Left colon (tissue), 2 donors: Measurements from ENCODE around the gene SFMBT2. TPM values are rescaled to one million over a fixed set of nuclear protein-coding genes. Genes with fewer than 3 reads are reported as not detected.
"Not testable (repeated sequence)": the region's sequence is repeated elsewhere in the genome, so short reads cannot be mapped to it uniquely, and the experiment has no call there.

ENCODE experiments used
- ATAC-seq: fragments of 200-7000 bp; cut with Tn5 transposase; one replicate; pipeline ENCODE4 v1.9.1; 2020; ENCODE audit warnings: mild to moderate bottlenecking, moderate library complexity
- DNase-seq, 2 donors: peaks; one replicate each; pipeline ENCODE4 v3.0.0-alpha.2; 2020
- intact Hi-C, 2 donors: fragments of 100-400 bp; cut with DNase I in 1 of 2; cut with micrococcal nuclease in 1 of 2; formaldehyde crosslinking; loops; one replicate each; pipeline versions ENCODE4 v1.11.2 to v1.14.0; 2022; cut with DNase I, micrococcal nuclease
- total RNA-seq, 2 donors: library from RNA; stranded (reverse); fragmentation: NEBNext Ultra II Directional; extraction: Animal tissue kit (Norgen Biotek cat#: 25700); gene quantifications; one replicate each; pipeline ENCODE4 v1.2.1, GENCODE V29; 2021
- donor health status: DM: no; HTN: no; CAD: no.
- donor health status: DM: yes; HTN: yes; CAD: no.

Gene SFMBT2
- total RNA-seq, 2 donors from 2014 or later, result 3.4 to 7.5 TPM

DNA sequence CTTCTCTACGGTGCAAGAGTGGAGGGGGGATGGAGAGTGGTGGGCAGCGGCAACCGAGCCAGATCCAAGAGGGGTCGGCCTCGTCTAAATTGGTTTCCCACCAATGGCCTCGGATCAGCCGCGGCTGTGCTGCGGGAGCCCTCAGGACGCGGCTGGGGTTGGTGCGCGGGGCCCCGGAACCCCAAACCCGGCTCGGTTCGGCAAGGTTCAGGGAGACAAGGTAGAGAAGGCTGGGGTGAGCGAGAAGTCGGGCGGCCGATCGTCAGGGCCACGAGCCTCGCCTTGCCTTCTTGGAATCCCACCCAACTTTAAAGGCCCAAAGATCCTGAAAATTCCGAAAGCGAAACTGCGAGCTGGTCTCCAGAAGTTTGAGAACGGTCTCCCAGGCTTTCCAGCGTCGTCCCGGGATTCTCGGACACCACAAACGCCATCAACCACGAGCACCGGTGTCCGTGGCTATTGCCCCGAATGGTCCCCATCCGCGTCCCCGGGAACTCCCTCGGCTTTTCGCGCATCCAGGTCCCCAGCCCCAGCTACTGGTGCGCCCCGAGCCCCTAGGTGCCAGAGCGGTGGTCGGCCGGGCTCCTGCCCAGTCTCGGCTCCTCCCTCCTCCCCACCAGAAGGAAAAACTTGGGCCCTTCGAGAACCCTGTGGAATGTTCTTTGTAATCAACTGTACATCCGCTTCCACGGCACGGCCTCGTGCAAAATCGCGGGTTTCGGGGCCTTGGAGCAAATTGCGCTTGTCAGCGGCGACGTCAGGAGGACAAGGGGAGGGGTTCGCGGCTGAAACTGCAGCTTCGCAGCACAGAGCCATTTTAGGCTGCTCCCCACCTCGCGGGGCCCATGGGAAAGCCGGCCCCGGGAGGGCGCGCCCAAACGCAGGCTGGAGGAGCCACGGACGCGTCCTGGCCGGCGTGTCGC lies 3.2 kb downstream of the SFMBT2 start:
- intact Hi-C loops, result loop anchor here in 1 of 2 donors (5.0 kb wide), 1 partner anchor 145 kb away; no protein-coding TSS in a partner anchor
- DNase-seq (peak; percentile 44), ATAC-seq (no peak)

DNA sequence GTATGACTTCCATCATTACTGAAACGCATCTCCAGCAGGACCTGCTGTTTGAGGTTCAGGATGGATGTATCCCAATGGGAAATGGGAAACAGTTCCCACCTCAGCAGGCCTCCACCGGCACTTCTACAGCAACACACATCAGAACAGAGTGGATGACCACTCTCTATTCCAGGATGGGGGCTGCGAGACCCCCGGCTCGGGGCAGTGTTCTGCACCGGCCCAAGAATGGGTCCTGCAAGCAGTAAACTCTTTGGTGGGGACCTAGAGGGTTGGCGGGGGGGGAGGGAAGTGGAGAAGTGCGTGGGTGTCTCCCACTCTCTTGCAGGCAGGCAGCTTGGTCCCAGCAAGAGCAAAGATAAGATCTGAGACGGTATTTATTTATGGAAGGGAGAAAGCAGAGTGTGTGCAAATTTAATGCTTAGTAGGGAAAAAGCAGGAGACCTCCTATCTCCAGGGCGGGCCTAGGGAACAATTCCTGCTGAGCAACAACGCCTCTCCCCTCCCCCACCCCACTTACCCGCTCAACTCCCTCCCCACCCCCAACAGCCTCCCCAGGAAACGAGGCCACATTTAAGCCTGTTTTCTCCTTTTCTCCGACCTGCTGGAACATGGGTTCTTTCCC lies 4.0 kb downstream of the SFMBT2 start:
- intact Hi-C loops, result loop anchor here in 1 of 2 donors (5.0 kb wide), 1 partner anchor 145 kb away; no protein-coding TSS in a partner anchor
- DNase-seq (peak in 1 of 2 donors; percentile 14), ATAC-seq (no peak)

DNA sequence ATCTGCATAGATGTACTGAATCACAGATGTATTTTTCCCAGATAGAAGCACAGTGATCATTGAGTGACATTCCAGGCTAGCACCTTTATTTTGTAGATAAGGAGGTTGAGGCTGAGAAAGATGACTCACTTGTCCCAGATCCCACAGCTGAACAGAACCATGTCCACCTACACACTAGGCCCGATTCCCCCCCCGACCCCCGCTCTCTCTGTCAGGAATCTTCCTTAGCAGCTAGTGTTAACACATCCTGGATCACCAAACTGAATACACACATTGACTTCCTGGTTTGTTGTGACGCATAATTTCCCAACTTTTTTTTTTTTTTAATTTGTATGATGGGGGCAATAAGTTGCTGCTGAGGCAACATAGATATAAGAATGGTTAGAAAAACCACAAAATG lies 5.2 kb downstream of the SFMBT2 start:
- no peak for DNase-seq
- no peak for ATAC-seq
- intact Hi-C loops, result loop anchor here in 1 of 2 donors (5.0 kb wide), 1 partner anchor 143 kb away; no protein-coding TSS in a partner anchor

DNA sequence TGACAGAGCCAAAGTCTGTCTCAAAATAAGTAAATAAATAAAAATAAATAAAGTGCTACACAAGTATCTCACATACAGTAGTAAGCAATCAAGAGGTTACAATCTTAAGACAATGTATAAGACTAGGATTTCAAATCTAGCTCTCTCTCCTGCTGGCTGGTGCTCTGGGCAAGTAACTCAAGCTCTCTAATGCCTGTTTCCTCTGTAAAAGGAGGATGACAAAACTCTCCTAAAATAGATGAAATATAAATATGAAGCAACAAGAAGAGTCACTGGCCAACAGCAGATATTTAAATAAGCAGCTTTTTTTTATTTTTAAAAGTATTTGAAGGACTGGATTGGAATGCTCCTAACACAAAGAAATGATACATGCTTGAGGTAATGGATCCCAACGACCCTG lies 7.2 kb downstream of the SFMBT2 start:
- ATAC-seq (no peak), DNase-seq (no peak)
- intact Hi-C loops, result no loop called here

DNA sequence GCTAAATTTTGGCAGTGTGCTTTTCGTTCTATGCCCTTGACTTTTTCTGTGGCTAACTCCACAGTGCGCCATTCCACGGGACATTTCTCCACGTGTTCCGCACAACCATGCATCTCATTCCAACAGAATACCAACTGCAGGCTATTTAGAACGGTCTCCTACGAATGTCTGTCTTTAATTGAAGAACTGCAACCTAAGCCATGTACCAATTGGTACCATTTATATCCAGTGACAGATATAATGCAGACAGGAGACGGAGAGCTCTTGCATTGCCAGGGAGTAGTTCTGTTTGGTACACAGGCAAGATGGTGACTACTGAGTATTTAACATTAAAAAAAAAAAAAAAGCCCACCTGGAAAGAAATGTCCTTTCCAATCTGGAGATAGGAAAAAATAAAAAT lies 9.1 kb downstream of the SFMBT2 start:
- ATAC-seq (no peak), DNase-seq (no peak)
- intact Hi-C loops, result no loop called here

DNA sequence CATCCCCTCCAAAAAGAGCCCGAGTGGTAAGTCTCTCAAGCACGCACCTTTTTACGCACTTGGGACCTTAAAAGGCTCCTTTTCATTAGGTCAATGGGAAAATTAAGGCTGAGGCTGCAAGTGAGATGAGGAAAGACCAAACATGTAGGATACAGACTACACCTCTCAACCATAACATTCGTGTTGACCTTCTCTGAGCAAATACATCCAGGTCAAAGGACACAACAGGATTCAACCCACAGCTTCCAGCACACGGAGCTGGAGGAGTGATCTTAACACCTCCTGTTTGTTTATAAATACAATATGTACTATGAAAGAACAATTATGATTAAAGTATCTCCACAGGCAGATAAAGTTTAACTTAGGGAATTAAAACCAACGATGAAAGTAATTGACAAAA lies 9.7 kb downstream of the SFMBT2 start:
- intact Hi-C loops, result no loop called here
- no peak for ATAC-seq
- no peak for DNase-seq

DNA sequence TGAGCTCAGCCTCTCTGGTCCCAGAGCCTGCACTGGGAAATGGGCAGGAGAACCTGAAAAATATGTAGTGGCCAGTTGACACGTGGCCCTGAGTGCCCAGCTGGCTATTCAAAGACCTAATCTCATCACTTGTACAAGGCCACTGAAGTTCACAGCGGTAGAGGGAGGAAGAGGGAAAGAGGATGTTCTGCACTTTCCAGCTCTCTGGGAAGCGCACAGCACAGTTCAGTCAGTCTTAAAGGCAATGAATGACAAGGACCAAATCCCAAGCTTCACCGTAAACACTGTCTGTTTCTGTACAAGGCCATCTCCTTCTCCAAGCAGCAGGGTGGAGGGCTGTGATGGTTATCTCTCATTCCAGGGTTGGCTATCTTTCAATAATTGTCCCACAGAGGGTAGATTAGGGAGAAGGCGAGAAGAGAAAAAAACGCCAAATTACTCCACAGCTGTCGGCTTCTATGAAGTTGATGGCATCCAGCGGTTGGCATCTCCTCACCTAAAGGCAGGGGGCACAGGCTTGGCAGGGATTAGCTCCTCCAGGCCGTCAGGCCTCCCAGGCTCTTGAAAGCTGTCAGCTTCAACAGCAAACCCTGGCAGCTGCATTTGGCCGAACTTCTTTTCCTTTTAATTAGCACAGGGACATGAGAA lies 10.6 kb downstream of the SFMBT2 start:
- intact Hi-C loops, result no loop called here
- ATAC-seq (no peak), DNase-seq (no peak)

DNA sequence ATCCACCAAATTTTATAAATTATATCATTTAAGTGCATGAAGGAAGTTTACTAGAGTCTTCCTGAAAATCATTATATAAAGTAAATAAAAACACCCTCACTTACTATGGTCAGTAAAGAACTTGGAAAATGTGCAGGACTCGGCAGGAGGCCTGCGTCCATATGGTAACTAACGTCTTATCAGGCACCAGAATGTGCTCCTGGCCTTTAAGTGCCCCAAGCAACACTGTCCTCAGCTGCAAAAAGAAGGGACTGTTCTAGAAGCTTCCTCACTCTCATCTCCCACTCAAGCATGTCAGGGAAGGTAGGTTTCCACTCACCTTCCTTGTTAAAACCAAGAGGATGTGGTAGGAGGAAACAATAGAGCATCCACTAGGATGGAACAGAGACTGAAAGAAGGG lies 11.3 kb downstream of the SFMBT2 start:
- DNase-seq, result no peak
- ATAC-seq, result no peak
- intact Hi-C loops, result no loop called here

DNA sequence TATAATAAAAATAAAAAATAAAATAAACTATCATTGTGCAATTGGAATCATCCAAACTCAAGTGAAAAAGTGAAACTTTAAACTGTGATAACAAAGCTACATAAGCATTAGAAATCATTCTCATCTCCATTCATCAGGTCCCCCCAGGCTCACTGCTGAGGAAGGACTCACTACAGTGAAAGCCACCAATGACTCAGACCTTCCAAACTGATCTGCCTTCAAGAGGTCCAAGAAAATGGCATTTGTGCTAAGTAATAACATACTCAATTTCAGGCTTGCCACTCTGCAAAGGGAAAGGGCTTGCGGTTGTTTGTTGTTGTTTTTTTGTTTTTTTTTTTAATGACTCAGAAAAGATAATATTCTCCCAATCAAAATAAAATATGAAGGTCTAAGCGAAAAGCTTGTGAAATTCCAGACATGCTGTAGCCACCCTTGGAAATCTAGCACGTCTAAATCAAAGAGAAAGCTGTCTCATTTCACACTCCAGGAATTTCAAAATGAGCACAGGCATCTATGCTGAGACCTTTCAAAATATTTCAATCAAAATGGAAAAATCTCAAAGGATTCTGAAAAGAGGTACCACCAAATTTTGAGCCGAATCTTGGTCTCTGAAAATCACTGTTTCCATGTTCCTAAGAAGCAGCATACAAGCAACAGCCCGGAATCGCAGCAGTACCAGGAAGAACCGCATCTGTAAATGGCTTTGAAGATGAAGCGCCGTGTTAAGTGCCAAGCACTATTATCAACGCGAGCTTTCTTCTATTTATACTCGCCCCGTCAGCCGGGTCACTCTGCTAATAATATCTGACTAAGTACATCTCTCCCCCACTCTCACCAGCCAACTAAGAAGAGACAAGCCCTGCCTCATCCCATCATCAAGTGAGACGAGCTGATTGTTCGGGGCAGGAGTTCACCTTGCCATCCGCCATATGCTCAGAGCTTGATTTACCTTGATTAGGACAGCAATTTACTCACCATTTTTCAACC lies 13.5 kb downstream of the SFMBT2 start:
- ATAC-seq (no peak), DNase-seq (no peak)
- intact Hi-C loops, result no loop called here

DNA sequence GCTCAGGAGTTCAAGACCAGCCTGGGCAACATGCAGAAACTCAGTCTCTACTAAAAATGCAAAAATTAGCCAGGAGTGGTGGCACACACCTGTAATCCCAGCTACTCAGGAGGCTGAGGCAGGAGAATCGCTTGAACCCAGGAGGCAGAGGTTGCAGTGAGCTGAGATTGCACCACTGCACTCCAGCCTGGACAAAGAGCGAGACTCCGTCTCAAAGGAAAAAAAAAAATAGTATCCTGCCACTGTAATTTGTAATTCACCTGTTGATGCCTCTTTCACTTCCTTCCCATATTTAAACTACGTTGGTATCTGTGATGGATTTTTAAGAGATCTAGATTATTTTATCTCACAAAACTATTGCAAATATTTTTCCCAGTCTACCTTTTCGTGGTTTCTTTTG lies 18.5 kb downstream of the SFMBT2 start:
- ATAC-seq, intact Hi-C loops, DNase-seq: not testable (repeated sequence)

DNA sequence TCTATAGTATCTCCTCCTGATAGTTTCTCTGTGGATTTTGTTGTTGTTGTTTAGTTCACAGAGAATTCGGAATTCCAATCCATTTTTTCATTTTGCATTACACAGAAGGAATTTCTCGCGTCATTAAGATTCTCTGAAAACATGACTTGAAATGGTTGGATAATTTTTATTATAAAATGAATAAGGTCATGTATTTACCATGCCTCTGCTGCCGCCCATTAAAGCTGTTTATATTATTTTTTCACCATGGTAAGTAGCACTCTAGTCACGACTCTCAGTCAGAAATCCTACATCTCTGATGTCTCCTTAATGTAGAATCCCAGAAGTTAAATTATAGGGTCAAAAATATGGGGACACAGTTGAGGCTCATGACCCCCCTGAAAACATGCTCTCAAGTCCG lies 19.1 kb downstream of the SFMBT2 start:
- ATAC-seq, result no peak
- DNase-seq, result no peak
- intact Hi-C loops, result no loop called here

DNA sequence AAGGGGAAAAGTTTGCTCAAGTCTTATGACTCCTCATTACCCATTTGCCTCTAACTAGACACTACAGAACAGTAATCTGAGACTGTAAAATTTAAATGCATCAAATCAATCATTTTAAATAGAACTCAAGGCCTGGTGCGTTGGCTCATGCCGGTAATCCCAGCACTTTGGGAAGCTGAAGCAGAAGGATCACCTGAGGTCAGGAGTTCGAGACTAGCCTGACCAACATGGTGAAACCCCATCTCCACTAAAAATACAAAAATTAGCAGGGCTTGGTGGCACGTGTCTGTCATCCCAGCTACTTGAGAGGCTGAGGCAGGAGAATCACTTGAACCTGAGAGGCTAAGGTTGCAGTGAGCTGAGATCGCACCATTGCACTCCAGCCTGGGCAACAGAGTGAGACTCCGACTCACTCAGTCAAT lies 20.1 kb downstream of the SFMBT2 start:
- DNase-seq, ATAC-seq, intact Hi-C loops: not testable (repeated sequence)

DNA sequence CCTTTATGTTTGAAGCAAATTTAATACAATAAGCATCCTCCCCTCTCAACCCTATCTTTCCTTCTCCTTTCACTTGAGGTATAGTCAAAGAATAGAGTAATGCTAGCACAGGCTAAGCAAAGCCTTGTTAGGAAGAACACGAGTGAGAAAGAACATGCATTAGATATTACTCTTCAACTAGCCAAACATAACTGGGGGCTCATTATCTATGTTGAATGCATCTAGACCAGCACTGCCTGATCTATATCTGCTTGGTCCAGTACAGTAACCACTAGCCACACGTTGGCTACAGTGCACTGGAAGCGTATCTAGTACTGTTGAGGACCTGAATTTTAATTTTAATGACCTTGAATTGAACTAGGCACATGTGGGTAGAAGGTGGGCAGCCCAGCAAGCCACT lies 21.0 kb downstream of the SFMBT2 start:
- intact Hi-C loops, result no loop called here
- DNase-seq (no peak), ATAC-seq (no peak)

DNA sequence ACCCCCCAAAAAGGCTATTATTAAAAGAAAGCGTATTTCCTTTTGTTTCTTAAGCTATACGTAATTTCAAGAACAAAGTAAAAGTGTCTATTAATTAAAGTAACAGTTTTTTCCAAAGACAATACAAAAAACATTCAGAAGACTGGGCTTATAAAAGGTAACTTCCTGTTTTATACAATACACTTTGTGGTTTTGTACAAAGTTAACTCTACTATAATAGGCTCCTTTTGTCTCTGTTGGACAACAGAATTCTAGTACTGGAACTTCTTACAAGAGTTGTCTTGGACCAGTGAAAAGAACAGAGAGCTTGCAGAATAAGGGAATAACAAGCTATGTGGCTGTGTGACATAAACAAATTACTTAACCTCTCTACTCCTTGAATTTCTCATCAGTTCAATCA lies 21.5 kb downstream of the SFMBT2 start:
- no peak for ATAC-seq
- no peak for DNase-seq
- intact Hi-C loops, result no loop called here

DNA sequence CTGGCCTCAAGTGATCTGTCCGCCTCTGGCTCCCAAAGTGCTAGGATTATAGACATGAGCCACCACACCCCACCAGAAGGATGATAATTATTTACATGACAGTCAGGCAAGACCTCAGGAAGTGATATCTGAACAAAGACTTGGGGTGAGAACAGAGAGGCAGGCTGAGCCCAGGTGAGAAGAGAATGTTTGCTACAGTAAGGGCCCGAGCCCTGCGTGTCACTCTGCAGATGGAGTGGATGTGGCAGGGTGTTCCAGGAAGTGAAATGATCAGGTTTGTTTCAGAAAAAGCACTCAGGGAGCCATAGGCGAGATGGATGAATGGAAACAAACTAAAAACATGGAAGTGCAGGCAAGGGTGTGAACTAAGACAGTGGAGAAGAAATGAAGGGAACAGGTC lies 22.2 kb downstream of the SFMBT2 start:
- intact Hi-C loops, result no loop called here
- ATAC-seq (no peak), DNase-seq (no peak)

DNA sequence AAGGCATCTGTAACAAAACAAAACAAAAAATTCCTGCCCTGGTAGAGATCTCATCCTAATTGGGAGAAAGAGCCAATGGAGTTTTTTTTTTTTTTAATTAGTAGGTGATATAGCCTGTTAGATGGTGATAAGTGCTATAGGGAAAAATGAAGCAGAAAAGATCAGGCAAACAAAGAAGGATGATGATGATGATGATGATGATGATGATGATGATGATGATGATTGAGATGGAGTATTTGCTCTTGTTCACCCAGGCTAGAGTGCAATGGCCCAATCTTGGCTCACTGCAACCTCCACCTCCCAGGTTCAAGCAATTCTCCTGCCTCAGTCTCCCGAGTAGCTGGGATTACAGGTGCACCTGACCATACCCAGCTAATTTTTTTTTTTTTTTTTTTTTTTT lies 22.7 kb downstream of the SFMBT2 start:
- DNase-seq, ATAC-seq, intact Hi-C loops: not testable (repeated sequence)

DNA sequence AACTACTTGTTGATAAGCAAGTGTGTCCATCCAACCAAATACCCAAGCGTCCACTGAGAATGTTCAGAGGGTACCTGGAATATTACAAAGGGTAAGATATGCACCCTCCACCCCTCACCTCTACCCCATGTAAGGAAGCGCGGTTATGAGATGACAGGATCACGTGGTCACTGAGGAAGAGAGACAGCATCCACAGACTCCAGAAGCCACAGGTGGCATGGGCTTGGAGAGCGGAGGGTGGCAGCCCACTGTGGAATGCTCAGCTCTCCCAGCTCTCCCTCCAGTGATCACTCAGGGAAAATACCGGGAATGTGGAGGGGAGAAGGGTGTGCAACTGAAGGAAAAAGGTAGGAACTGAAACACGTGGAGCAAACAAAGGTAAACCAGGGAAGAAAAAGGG lies 25.7 kb downstream of the SFMBT2 start:
- ATAC-seq (no peak), DNase-seq (no peak)
- intact Hi-C loops, result no loop called here

DNA sequence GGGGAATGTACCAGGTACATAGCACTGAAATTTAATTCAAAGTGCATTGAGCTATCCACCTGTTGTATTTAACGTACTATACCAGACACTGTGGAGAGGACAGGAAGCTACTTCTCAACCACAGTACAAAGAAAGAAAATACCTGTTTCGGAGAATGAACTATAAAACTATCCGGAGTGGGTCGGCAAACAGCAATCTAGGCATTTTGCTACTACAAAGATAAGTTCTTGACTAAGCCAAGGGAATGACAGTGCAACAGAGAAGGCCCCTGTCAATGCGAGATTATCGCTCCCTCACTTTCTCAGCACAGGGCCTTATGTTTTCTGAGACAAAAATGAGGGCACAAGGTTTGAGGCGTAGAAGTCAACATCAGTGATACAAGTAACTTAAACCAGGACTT lies 27.4 kb downstream of the SFMBT2 start:
- intact Hi-C loops, result no loop called here
- no peak for ATAC-seq
- DNase-seq, result no peak
